ENCODE measurements around the gene PUS1. TPM values are rescaled to one million over a fixed set of nuclear protein-coding genes. Genes with fewer than 3 reads are reported as not detected.
A peak's percentile ranks its signal among the peaks of the same experiment; 100 is the strongest.

PUS1 gene
- total and polyA plus RNA-seq, 2 donors (not counting 1 experiment from before 2014, with no cell fraction given): 50.1 to 99.5 TPM

- ChIA-PET CTCF (interaction anchor here (1.1 kb wide), 1 partner anchor 28 kb away, joined by 3 read pairs; no protein-coding TSS in a partner anchor), POLR2A (interaction anchor here (0.5 kb wide), 1 partner anchor 979 kb away, joined by 6 read pairs; no protein-coding TSS in a partner anchor)
- Histone ChIP-seq H4K20me1 (ENCODE audit: control insufficient read depth, insufficient read depth, low read length, poor library complexity, severe bottlenecking) (peaks cover 82% of the 10 kb centered on the region), H3K4me1 (ENCODE audit: control insufficient read depth in 2 of 2, insufficient read depth in 2 of 2, low read length in 2 of 2) (no peaks in the 10 kb centered on the region), H3K27ac (ENCODE audit: low read length in 2 of 2) (no peak overlapping the region), H3K9ac (ENCODE audit: low read length) (no peak overlapping the region), H3K9me3 (ENCODE audit: control extremely low read depth in 1 of 3, control insufficient read depth in 2 of 3, insufficient read depth in 1 of 3, low read length in 2 of 3) (no peaks in the 10 kb centered on the region), H3K27me3 (replicated peaks in 1 of 4; ENCODE audit: control extremely low read depth in 1 of 4, control insufficient read depth in 3 of 4, insufficient read depth in 4 of 4, low read length in 3 of 4) (no peaks in the 10 kb centered on the region), H3K79me2 (ENCODE audit: control insufficient read depth, insufficient read depth, low read length) (peaks cover 72% of the 10 kb centered on the region), H3K4me3 (ENCODE audit: control extremely low read depth in 1 of 5, extremely low read depth in 1 of 5, insufficient read depth in 1 of 5, low read depth in 2 of 5, low read length in 4 of 5) (no peak overlapping the region), H3K36me3 (replicated peaks in 1 of 2; ENCODE audit: control extremely low read depth in 1 of 2, control insufficient read depth in 1 of 2, extremely low read depth in 1 of 2, insufficient read depth in 2 of 2, low read length in 1 of 2) (peaks cover 2 to 5% of the 10 kb centered on the region in 2 experiments), H2AFZ (ENCODE audit: insufficient read depth, low read depth, low read length, poor library complexity, severe bottlenecking) (no peak overlapping the region), H3K4me2 (replicated peaks; ENCODE audit: low read depth, low read length, poor library complexity, severe bottlenecking) (no peak overlapping the region)
- TF ChIP-seq, protein P1, sequence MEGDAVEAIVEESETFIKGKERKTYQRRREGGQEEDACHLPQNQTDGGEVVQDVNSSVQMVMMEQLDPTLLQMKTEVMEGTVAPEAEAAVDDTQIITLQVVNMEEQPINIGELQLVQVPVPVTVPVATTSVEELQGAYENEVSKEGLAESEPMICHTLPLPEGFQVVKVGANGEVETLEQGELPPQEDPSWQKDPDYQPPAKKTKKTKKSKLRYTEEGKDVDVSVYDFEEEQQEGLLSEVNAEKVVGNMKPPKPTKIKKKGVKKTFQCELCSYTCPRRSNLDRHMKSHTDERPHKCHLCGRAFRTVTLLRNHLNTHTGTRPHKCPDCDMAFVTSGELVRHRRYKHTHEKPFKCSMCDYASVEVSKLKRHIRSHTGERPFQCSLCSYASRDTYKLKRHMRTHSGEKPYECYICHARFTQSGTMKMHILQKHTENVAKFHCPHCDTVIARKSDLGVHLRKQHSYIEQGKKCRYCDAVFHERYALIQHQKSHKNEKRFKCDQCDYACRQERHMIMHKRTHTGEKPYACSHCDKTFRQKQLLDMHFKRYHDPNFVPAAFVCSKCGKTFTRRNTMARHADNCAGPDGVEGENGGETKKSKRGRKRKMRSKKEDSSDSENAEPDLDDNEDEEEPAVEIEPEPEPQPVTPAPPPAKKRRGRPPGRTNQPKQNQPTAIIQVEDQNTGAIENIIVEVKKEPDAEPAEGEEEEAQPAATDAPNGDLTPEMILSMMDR (IDR thresholded peaks at IDR 0.05): no peak
- no peak for TF ChIP-seq EZH2 (IDR thresholded peaks at IDR 0.05; ENCODE audit: borderline replicate concordance, insufficient read depth, low read depth, low read length, poor library complexity, severe bottlenecking)
- DNase-seq (peak; percentile 4), ATAC-seq (ENCODE audit: low read depth) (no peak)
- H3K9me3 Mint-ChIP-seq (ENCODE audit: insufficient read depth): no peaks in the 10 kb centered on the region
- peaks cover 14% of the 10 kb centered on the region for H3K4me1 Mint-ChIP-seq
- intact Hi-C loops (cut with micrococcal nuclease): no loop called here
- H3K27ac Mint-ChIP-seq: no peak overlapping the region
- WGBS (ENCODE audit: insufficient coverage): 95% methylated on average over 23 of the region's 25 CpGs
- no peaks in the 10 kb centered on the region for H3K27me3 Mint-ChIP-seq
- H3K4me3 Mint-ChIP-seq: no peak overlapping the region
These were observed 26.5 kb upstream of the PUS1 start for GRCh38 chr12:131902332-131903241.
